Activated naive CD8-positive, alpha-beta T cell treated with anti-CD3 and anti-CD28 coated beads for 36 hours (primary cell): Measurements from ENCODE around the gene SYN1. TPM values are rescaled to one million over a fixed set of nuclear protein-coding genes. Genes with fewer than 3 reads are reported as not detected.

Source experiments
- DNase-seq: peaks from one replicate; pipeline ENCODE4 v3.0.0; 2021
- H3K27ac Mint-ChIP-seq: one replicate; pipeline ENCODE4 v1.8.0; 2022; ENCODE audit warnings: mild to moderate bottlenecking, moderate library complexity, mixed read lengths
- H3K27me3 Mint-ChIP-seq: one replicate; pipeline ENCODE4 v1.8.0; 2022; ENCODE audit warnings: mild to moderate bottlenecking, mixed read lengths
- H3K36me3 Mint-ChIP-seq: one replicate; pipeline ENCODE4 v1.8.0; 2021; ENCODE audit warnings: mild to moderate bottlenecking, mixed read lengths
- H3K4me1 Mint-ChIP-seq: one replicate; pipeline ENCODE4 v1.8.0; 2021; ENCODE audit warnings: mixed read lengths
- H3K4me3 Mint-ChIP-seq: one replicate; pipeline ENCODE4 v1.8.0; 2022; ENCODE audit warnings: mild to moderate bottlenecking, moderate library complexity, mixed read lengths
- H3K9me3 Mint-ChIP-seq: one replicate; pipeline ENCODE4 v1.8.0; 2022; ENCODE audit warnings: mixed read lengths
- total RNA-seq, 2 experiments: library from RNA; stranded (reverse); gene quantifications; one replicate each; pipeline ENCODE4 v1.2.3, GENCODE V29; 2021

Gene SYN1
- total RNA-seq, 2 experiments from 2014 or later, result 0.91 to 1.4 TPM

GRCh38 chrX:47574547-47575301 is 44.9 kb downstream of the SYN1 start:
- Mint-ChIP-seq H3K4me1 (peaks cover 11% of the 10 kb centered on the region), H3K9me3 (no peaks in the 10 kb centered on the region), H3K27me3 (peaks cover 10% of the 10 kb centered on the region), H3K36me3 (peaks cover 20% of the 10 kb centered on the region), H3K27ac (no peak overlapping the region), H3K4me3 (peak overlapping the region; percentile 32)
- no peak for DNase-seq

GRCh38 chrX:47574076-47574546 is 45.5 kb downstream of the SYN1 start:
- Mint-ChIP-seq H3K36me3 (peaks cover 24% of the 10 kb centered on the region), H3K27ac (no peak overlapping the region), H3K4me3 (peak overlapping the region; percentile 32), H3K27me3 (peaks cover 10% of the 10 kb centered on the region), H3K9me3 (no peaks in the 10 kb centered on the region), H3K4me1 (peaks cover 7% of the 10 kb centered on the region)
- DNase-seq, result no peak

- no peak for DNase-seq
- peaks cover 7% of the 10 kb centered on the region for H3K4me1 Mint-ChIP-seq
- no peak overlapping the region for H3K27ac Mint-ChIP-seq
- H3K36me3 Mint-ChIP-seq, result peaks cover 26% of the 10 kb centered on the region
- no peaks in the 10 kb centered on the region for H3K9me3 Mint-ChIP-seq
- peak overlapping the region; percentile 67 for H3K4me3 Mint-ChIP-seq
- H3K27me3 Mint-ChIP-seq, result peaks cover 10% of the 10 kb centered on the region
Measured at GRCh38 chrX:47573341-47574075, 46.1 kb downstream of the SYN1 start.

- Mint-ChIP-seq H3K9me3 (no peaks in the 10 kb centered on the region), H3K27ac (no peak overlapping the region), H3K4me1 (peaks cover 7% of the 10 kb centered on the region), H3K4me3 (peak overlapping the region; percentile 67), H3K27me3 (peaks cover 10% of the 10 kb centered on the region), H3K36me3 (peaks cover 29% of the 10 kb centered on the region)
- no peak for DNase-seq
Measured at GRCh38 chrX:47572773-47573340, 46.8 kb downstream of the SYN1 start.

- Mint-ChIP-seq H3K9me3 (no peaks in the 10 kb centered on the region), H3K27me3 (peaks cover 10% of the 10 kb centered on the region), H3K36me3 (peaks cover 29% of the 10 kb centered on the region), H3K27ac (no peak overlapping the region), H3K4me3 (no peak overlapping the region), H3K4me1 (peaks cover 7% of the 10 kb centered on the region)
- DNase-seq, result no peak
Measured at GRCh38 chrX:47571896-47572295, 47.8 kb downstream of the SYN1 start.

- peaks cover 8% of the 10 kb centered on the region for H3K27me3 Mint-ChIP-seq
- H3K27ac Mint-ChIP-seq, result no peak overlapping the region
- no peak overlapping the region for H3K4me3 Mint-ChIP-seq
- peaks cover 7% of the 10 kb centered on the region for H3K4me1 Mint-ChIP-seq
- no peaks in the 10 kb centered on the region for H3K9me3 Mint-ChIP-seq
- peaks cover 31% of the 10 kb centered on the region for H3K36me3 Mint-ChIP-seq
- no peak for DNase-seq
Measured at GRCh38 chrX:47571215-47571614, 48.4 kb downstream of the SYN1 start.

- Mint-ChIP-seq H3K9me3 (no peaks in the 10 kb centered on the region), H3K27ac (no peak overlapping the region), H3K4me3 (no peak overlapping the region), H3K27me3 (peaks cover 5% of the 10 kb centered on the region), H3K4me1 (peaks cover 7% of the 10 kb centered on the region), H3K36me3 (peaks cover 31% of the 10 kb centered on the region)
- DNase-seq, result no peak
Measured at GRCh38 chrX:47570794-47571193, 48.9 kb downstream of the SYN1 start.

GRCh38 chrX:47568656-47569295 is 50.9 kb downstream of the SYN1 start:
- H3K4me1 Mint-ChIP-seq, result peaks cover 16% of the 10 kb centered on the region
- H3K4me3 Mint-ChIP-seq, result no peak overlapping the region
- H3K27me3 Mint-ChIP-seq, result peaks cover 5% of the 10 kb centered on the region
- H3K9me3 Mint-ChIP-seq, result no peaks in the 10 kb centered on the region
- H3K36me3 Mint-ChIP-seq, result peaks cover 38% of the 10 kb centered on the region
- H3K27ac Mint-ChIP-seq, result no peak overlapping the region
- peak; percentile 29 for DNase-seq

- Mint-ChIP-seq H3K27me3 (no peaks in the 10 kb centered on the region), H3K27ac (no peak overlapping the region), H3K36me3 (peaks cover 34% of the 10 kb centered on the region), H3K4me1 (peaks cover 21% of the 10 kb centered on the region), H3K9me3 (no peaks in the 10 kb centered on the region), H3K4me3 (no peak overlapping the region)
- no peak for DNase-seq
Measured at GRCh38 chrX:47566841-47567240, 52.8 kb downstream of the SYN1 start.

- H3K27ac Mint-ChIP-seq, result peak overlapping the region; percentile 84
- H3K4me3 Mint-ChIP-seq, result no peak overlapping the region
- no peaks in the 10 kb centered on the region for H3K27me3 Mint-ChIP-seq
- H3K36me3 Mint-ChIP-seq, result peaks cover 24% of the 10 kb centered on the region
- peaks cover 30% of the 10 kb centered on the region for H3K4me1 Mint-ChIP-seq
- no peak for DNase-seq
- H3K9me3 Mint-ChIP-seq, result no peaks in the 10 kb centered on the region
Measured at GRCh38 chrX:47564438-47565085, 55.1 kb downstream of the SYN1 start.

GRCh38 chrX:47563801-47564315 is 55.8 kb downstream of the SYN1 start:
- Mint-ChIP-seq H3K4me1 (peaks cover 30% of the 10 kb centered on the region), H3K9me3 (no peaks in the 10 kb centered on the region), H3K4me3 (no peak overlapping the region), H3K27me3 (no peaks in the 10 kb centered on the region), H3K27ac (peak overlapping the region; percentile 84), H3K36me3 (peaks cover 17% of the 10 kb centered on the region)
- no peak for DNase-seq

GRCh38 chrX:47562615-47563243 is 56.9 kb downstream of the SYN1 start:
- no peak for DNase-seq
- no peaks in the 10 kb centered on the region for H3K9me3 Mint-ChIP-seq
- peaks cover 15% of the 10 kb centered on the region for H3K36me3 Mint-ChIP-seq
- H3K4me1 Mint-ChIP-seq, result peaks cover 30% of the 10 kb centered on the region
- H3K27me3 Mint-ChIP-seq, result no peaks in the 10 kb centered on the region
- H3K4me3 Mint-ChIP-seq, result peak overlapping the region; percentile 77
- H3K27ac Mint-ChIP-seq, result peak overlapping the region; percentile 44

GRCh38 chrX:47561659-47562151 is 58.0 kb downstream of the SYN1 start:
- H3K4me1 Mint-ChIP-seq, result peaks cover 30% of the 10 kb centered on the region
- H3K9me3 Mint-ChIP-seq, result no peaks in the 10 kb centered on the region
- peak overlapping the region; percentile 91 for H3K27ac Mint-ChIP-seq
- peak overlapping the region; percentile 90 for H3K4me3 Mint-ChIP-seq
- no peaks in the 10 kb centered on the region for H3K27me3 Mint-ChIP-seq
- DNase-seq, result no peak
- peaks cover 15% of the 10 kb centered on the region for H3K36me3 Mint-ChIP-seq
